SK-N-SH (cell line): ENCODE data around the gene TBXA2R. TPM values are rescaled to one million over a fixed set of nuclear protein-coding genes. Genes with fewer than 3 reads are reported as not detected.
A peak's percentile ranks its signal among the peaks of the same experiment; 100 is the strongest.

Experiments used
- CTCF ChIA-PET: fragments of 300-600, 350-600 bp; formaldehyde crosslinking; extraction: SDS; loops from one replicate; lab custom pipeline; 2021; lab: Yijun Ruan, JAX
- POLR2A ChIA-PET: fragments of 350-600 bp; sonication (Branson Sonifier 250); formaldehyde crosslinking; extraction: SDS; loops from one replicate; lab custom pipeline; 2020; ENCODE audit warnings: antibody characterized with exemption, inconsistent platforms; lab: Yijun Ruan, JAX
- DNase-seq: peaks from one replicate; pipeline ENCODE4 v3.0.0; 2012
- H2AFZ ChIP-seq: fragments of 200-600 bp; sonication (generic); 2 replicates; pipeline ENCODE4 v1.8.1; 2016; ENCODE audit warnings: antibody characterized with exemption, mild to moderate bottlenecking, low read depth
- H3F3A ChIP-seq: fragments of 200-600 bp; sonication (generic); replicated peaks from 2 replicates; pipeline ENCODE3; 2016; ENCODE audit warnings: antibody characterized with exemption, mild to moderate bottlenecking; ENCODE audit not compliant: insufficient read depth
- H3K27ac ChIP-seq, 2 experiments: fragments of 200-500 bp in 1 of 2; fragments of 200-600 bp in 1 of 2; sonication (Bioruptor generic) in 1 of 2; sonication (generic), shearing (Covaris generic) in 1 of 2; 2 replicates each; pipeline versions ENCODE4 v1.5.1 to v1.6.1; 2014 to 2016; ENCODE audit warnings: low read depth in 2 of 2, inconsistent platforms in 1 of 2, low read length in 1 of 2, mild to moderate bottlenecking in 1 of 2, mixed read lengths in 1 of 2
- H3K27me3 ChIP-seq: fragments of 200-600 bp; sonication (generic), shearing (Covaris generic); 2 replicates; pipeline ENCODE4 v1.6.1; 2016; ENCODE audit warnings: mixed run types; ENCODE audit not compliant: insufficient read depth
- H3K36me3 ChIP-seq, 2 experiments: fragments of 200-500 bp in 1 of 2; fragments of 200-600 bp in 1 of 2; sonication (Bioruptor generic) in 1 of 2; sonication (generic) in 1 of 2; replicated peaks in 1 of 2; 2 replicates each; pipeline versions ENCODE3 to v1.5.1; 2014 to 2016; ENCODE audit warnings: low read length in 1 of 2, mild to moderate bottlenecking in 1 of 2; ENCODE audit not compliant: insufficient read depth in 2 of 2, control insufficient read depth in 1 of 2
- H3K4me1 ChIP-seq, 2 experiments: fragments of 200-500 bp in 1 of 2; fragments of 200-600 bp in 1 of 2; sonication (Bioruptor generic) in 1 of 2; sonication (generic), shearing (Covaris generic) in 1 of 2; 2 replicates each; pipeline versions ENCODE4 v1.5.1 to v1.6.1; 2014 to 2016; ENCODE audit warnings: low read depth in 1 of 2, low read length in 1 of 2, mixed run types in 1 of 2; ENCODE audit not compliant: insufficient read depth in 2 of 2, control insufficient read depth in 1 of 2
- H3K4me2 ChIP-seq: fragments of 200-600 bp; sonication (generic), shearing (Covaris generic); 2 replicates; pipeline ENCODE4 v1.6.1; 2017; ENCODE audit warnings: mixed run types
- H3K4me3 ChIP-seq, 2 experiments: fragments of 200-500 bp in 1 of 2; fragments of 200-600 bp in 1 of 2; sonication (Bioruptor generic) in 1 of 2; sonication (generic), shearing (Covaris generic) in 1 of 2; 2 replicates each; pipeline versions ENCODE4 v1.5.1 to v1.8.1; 2014 to 2016; ENCODE audit warnings: low read depth in 2 of 2, inconsistent platforms in 1 of 2, low read length in 1 of 2, mild to moderate bottlenecking in 1 of 2, mixed read lengths in 1 of 2, moderate library complexity in 1 of 2
- H3K79me2 ChIP-seq: fragments of 200-600 bp; sonication (generic); 2 replicates; pipeline ENCODE4 v1.8.1; 2017; ENCODE audit warnings: mild to moderate bottlenecking; ENCODE audit not compliant: insufficient read depth
- H3K9ac ChIP-seq: fragments of 200-600 bp; sonication (generic); 2 replicates; pipeline ENCODE4 v1.6.1; 2017; ENCODE audit warnings: mixed run types
- H3K9me2 ChIP-seq: fragments of 200-600 bp; sonication (generic); 2 replicates; pipeline ENCODE4 v1.6.1; 2017; ENCODE audit warnings: mixed run types
- H3K9me3 ChIP-seq: fragments of 200-600 bp; sonication (generic); 2 replicates; pipeline ENCODE4 v1.6.1; 2017; ENCODE audit warnings: mixed run types, mild to moderate bottlenecking, moderate library complexity
- H4K20me1 ChIP-seq: fragments of 200-600 bp; sonication (generic); 2 replicates; pipeline ENCODE4 v1.6.1; 2017; ENCODE audit warnings: mild to moderate bottlenecking, mixed run types; ENCODE audit not compliant: insufficient read depth
- ELF1 ChIP-seq: IDR thresholded peaks from 2 replicates; pipeline ENCODE4 v1.4.0; 2012
- FOSL2 ChIP-seq: IDR thresholded peaks from 2 replicates; pipeline ENCODE4 v1.4.0; 2012; ENCODE audit warnings: low read depth, mild to moderate bottlenecking, moderate library complexity, borderline replicate concordance
- GATA2 ChIP-seq: sonication (generic); formaldehyde crosslinking; IDR thresholded peaks from 2 replicates; pipeline ENCODE4 v1.5.0; 2020; ENCODE audit warnings: mild to moderate bottlenecking, missing genetic modification reagents
- MEF2A ChIP-seq: IDR thresholded peaks from 2 replicates; pipeline ENCODE4 v1.4.0; 2012; ENCODE audit warnings: low read depth, borderline replicate concordance
- MXI1 ChIP-seq: IDR thresholded peaks from 2 replicates; pipeline ENCODE4 v1.6.1; 2012; ENCODE audit warnings: mild to moderate bottlenecking, low read depth, low read length, improper control_type of control experiment
- POLR2AphosphoS5 ChIP-seq: IDR thresholded peaks from 2 replicates; pipeline ENCODE4 v1.6.1; 2012; ENCODE audit warnings: low read depth, low read length
- RCOR1 ChIP-seq: fragments of 150-350 bp; IDR thresholded peaks from 2 replicates; pipeline ENCODE4 v1.6.1; 2017; ENCODE audit warnings: antibody characterized with exemption, low read length
- SIN3A ChIP-seq: IDR thresholded peaks from 2 replicates; pipeline ENCODE4 v1.6.1; 2012; ENCODE audit warnings: low read depth, mild to moderate bottlenecking, low read length, moderate library complexity, borderline replicate concordance
- SMC3 ChIP-seq: IDR thresholded peaks from 2 replicates; pipeline ENCODE4 v1.6.1; 2012; ENCODE audit warnings: low read depth, low read length, improper control_type of control experiment
- TAF1 ChIP-seq: IDR thresholded peaks from 2 replicates; pipeline ENCODE4 v1.6.1; 2012; ENCODE audit warnings: low read depth, mild to moderate bottlenecking, low read length, moderate library complexity, borderline replicate concordance
- YY1 ChIP-seq: IDR thresholded peaks from 2 replicates; pipeline ENCODE4 v1.4.0; 2012; ENCODE audit warnings: low read depth, mild to moderate bottlenecking
- WGBS: methylation state at CpG from one replicate; pipeline ENCODE4 v1.1.6; 2017; ENCODE audit warnings: low lambda C conversion rate; 5-methylcytosine and 5-hydroxymethylcytosine counted together
- polyA plus RNA-seq, 3 experiments: library from polyadenylated mRNA; depleted of rRNA; stranded (reverse); fragments of >200 nt; gene quantifications; 2 replicates each; pipeline ENCODE4 v1.2.3, GENCODE V29; 2012
- TF ChIP-seq, protein P1 (sequence below): IDR thresholded peaks from 2 replicates; pipeline ENCODE4 v1.4.0; 2012; ENCODE audit warnings: low read depth
- TF ChIP-seq, protein P2 (sequence below): IDR thresholded peaks from 2 replicates; pipeline ENCODE4 v1.6.1; 2012; ENCODE audit warnings: mild to moderate bottlenecking, low read depth, low read length, moderate library complexity

Gene TBXA2R
- polyA plus RNA-seq, 1 of the 3 experiments (the other 2 are of a cell fraction) = 0.92 TPM

DNA sequence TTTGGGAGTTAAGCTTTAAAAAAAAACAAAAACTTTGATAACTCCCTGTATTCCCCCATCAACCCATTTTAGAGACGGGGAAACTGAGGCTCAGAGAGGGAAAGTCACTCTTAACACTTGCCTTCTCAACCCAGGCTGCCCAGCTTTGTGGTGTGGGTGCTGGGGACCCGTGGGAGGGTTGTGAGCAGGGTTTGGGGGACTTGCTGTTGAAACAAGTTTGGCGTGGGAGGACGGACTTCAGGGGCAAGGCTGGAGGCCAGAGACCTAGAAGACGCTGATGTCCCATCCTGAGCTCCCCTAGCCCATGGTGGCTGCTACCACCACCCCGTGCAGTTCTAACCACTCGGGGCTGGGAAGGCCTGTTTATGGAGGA lies 20.7 kb upstream of the TBXA2R start:
- ChIA-PET POLR2A (no interaction called here), CTCF (interaction anchor here (0.8 to 1.4 kb wide), 2 partner anchors 9 to 39 kb away, joined by 5 to 6 read pairs; no protein-coding TSS in a partner anchor)
- Histone ChIP-seq H3F3A (peaks cover 8% of the 10 kb centered on the region), H3K9me3 (no peaks in the 10 kb centered on the region), H2AFZ (peak overlapping the region; percentile 18; the same call in 1 of the 2 replicates), H3K27me3 (no peaks in the 10 kb centered on the region), H3K36me3 (peaks cover 0 to 4% of the 10 kb centered on the region in 2 experiments), H3K4me3 (peak overlapping the region in 1 of 2 experiments; percentile 44; a peak in 1 of 4 replicates), H4K20me1 (peaks cover 17% of the 10 kb centered on the region), H3K27ac (peak overlapping the region in 1 of 2 experiments; percentile 88; a peak in 2 of 4 replicates), H3K4me2 (peak overlapping the region; percentile 99), H3K4me1 (peaks cover 8 to 11% of the 10 kb centered on the region in 2 experiments; a peak in 2 of 4 replicates), H3K79me2 (peaks cover 33% of the 10 kb centered on the region), H3K9me2 (no peaks in the 10 kb centered on the region), H3K9ac (no peak overlapping the region)
- 33% methylated on average over 3 of the region's 7 CpGs for WGBS
- TF ChIP-seq GATA2 (no peak), RCOR1 (peak; percentile 70; the same call in 1 of the 2 replicates)
- no peak for DNase-seq

DNA sequence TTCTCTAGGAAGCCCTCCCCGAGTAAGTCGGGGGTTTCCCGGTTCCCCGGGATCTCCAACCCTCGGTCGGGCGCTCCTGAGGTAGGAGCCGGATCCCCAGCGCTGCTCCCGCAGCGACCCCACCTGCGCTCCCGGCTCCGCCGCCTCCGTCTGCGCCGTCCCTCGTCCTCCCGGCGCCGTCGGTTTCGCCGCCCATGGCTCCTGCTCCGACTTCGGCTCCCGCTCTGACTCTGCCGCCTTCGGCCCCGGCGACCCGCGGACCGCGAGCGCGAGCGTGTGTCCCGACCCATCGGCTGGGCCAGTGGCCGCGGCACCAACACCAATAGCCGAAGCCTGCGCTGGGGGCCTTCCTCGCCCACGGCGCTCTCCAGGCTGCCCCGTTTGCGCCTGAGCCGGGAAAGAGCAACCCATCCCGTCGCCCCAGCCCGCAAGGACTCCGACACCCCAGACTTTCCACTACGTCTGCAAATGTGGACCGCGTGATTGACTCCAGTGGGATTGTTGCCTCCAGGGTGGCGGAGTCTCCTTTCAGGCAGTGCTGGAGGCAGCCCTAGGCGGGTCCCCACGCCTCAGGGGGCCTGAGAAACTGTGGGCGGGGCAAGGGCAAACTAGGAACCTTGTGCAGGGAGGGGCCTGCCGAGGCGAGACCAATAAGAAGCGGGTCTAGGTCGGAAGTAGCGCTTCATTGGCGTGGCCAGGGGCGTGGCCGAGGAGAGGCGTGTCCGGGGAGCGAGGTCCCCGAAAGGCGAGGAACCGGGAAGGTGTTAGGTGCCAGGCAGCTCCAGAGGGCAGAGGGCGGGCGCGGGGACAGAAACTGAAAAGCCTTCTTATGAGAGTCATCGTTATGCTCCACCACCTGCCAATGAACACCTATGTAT lies 20.0 kb upstream of the TBXA2R start, which contains the start of gene CACTIN:
CACTIN (minus strand) TSS at position 318 of the 878 bp plus-strand sequence; CDS start at position 290, 28 bp downstream.
- 2% methylated on average over 20 of the region's 80 CpGs for WGBS
- H3K4me1 ChIP-seq = peaks cover 8 to 11% of the 10 kb centered on the region in 2 experiments; a peak in 2 of 4 replicates

More for the DNA sequence above, 20.0 kb upstream of the TBXA2R start, which contains the start of gene CACTIN:
- no peaks in the 10 kb centered on the region for H3K27me3 ChIP-seq
- ChIA-PET CTCF (interaction anchor here (0.8 to 1.4 kb wide), 2 partner anchors 8 to 39 kb away, joined by 5 to 6 read pairs; no protein-coding TSS in a partner anchor), POLR2A (no interaction called here)
- no peaks in the 10 kb centered on the region for H3K9me3 ChIP-seq
- peaks cover 17% of the 10 kb centered on the region for H4K20me1 ChIP-seq
- peaks cover 36% of the 10 kb centered on the region for H3K79me2 ChIP-seq
- H3K4me2 ChIP-seq = peak within 1 kb of the TSS; percentile 99
- H3K9me2 ChIP-seq = no peaks in the 10 kb centered on the region
- peak within 1 kb of the TSS; percentile 88 to 95 for H3K27ac ChIP-seq
- peak; percentile 54; the same call in 1 of the 2 replicates for TF ChIP-seq YY1
- peak; percentile 79 for TF ChIP-seq ELF1
- peak; percentile 64; the same call in 1 of the 2 replicates for TF ChIP-seq SIN3A
- TF ChIP-seq RCOR1 = no peak
- no peak for TF ChIP-seq FOSL2
- peak; percentile 84 for TF ChIP-seq MXI1
- no peak for TF ChIP-seq SMC3
- no peak for TF ChIP-seq MEF2A
- peak; percentile 83 for TF ChIP-seq TAF1
- TF ChIP-seq, protein P1, sequence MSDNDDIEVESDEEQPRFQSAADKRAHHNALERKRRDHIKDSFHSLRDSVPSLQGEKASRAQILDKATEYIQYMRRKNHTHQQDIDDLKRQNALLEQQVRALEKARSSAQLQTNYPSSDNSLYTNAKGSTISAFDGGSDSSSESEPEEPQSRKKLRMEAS = peak; percentile 49
- TF ChIP-seq POLR2AphosphoS5 = peak; percentile 78
- TF ChIP-seq, protein P2, sequence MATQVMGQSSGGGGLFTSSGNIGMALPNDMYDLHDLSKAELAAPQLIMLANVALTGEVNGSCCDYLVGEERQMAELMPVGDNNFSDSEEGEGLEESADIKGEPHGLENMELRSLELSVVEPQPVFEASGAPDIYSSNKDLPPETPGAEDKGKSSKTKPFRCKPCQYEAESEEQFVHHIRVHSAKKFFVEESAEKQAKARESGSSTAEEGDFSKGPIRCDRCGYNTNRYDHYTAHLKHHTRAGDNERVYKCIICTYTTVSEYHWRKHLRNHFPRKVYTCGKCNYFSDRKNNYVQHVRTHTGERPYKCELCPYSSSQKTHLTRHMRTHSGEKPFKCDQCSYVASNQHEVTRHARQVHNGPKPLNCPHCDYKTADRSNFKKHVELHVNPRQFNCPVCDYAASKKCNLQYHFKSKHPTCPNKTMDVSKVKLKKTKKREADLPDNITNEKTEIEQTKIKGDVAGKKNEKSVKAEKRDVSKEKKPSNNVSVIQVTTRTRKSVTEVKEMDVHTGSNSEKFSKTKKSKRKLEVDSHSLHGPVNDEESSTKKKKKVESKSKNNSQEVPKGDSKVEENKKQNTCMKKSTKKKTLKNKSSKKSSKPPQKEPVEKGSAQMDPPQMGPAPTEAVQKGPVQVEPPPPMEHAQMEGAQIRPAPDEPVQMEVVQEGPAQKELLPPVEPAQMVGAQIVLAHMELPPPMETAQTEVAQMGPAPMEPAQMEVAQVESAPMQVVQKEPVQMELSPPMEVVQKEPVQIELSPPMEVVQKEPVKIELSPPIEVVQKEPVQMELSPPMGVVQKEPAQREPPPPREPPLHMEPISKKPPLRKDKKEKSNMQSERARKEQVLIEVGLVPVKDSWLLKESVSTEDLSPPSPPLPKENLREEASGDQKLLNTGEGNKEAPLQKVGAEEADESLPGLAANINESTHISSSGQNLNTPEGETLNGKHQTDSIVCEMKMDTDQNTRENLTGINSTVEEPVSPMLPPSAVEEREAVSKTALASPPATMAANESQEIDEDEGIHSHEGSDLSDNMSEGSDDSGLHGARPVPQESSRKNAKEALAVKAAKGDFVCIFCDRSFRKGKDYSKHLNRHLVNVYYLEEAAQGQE = no peak
- peaks cover 8% of the 10 kb centered on the region for H3F3A ChIP-seq
- peak within 1 kb of the TSS; percentile 18; the same call in 1 of the 2 replicates for H2AFZ ChIP-seq
- peak within 1 kb of the TSS; percentile 85 to 94 for H3K4me3 ChIP-seq
- H3K36me3 ChIP-seq = peaks cover 0 to 2% of the 10 kb centered on the region in 2 experiments
- peak; percentile 100 for DNase-seq
- peak within 1 kb of the TSS; percentile 86 for H3K9ac ChIP-seq
